ENCODE data around the gene OBP2B.
"Not testable (repeated sequence)": the region's sequence is repeated elsewhere in the genome, so short reads cannot be mapped to it uniquely, and the experiment has no call there.

Gene OBP2B

DNA sequence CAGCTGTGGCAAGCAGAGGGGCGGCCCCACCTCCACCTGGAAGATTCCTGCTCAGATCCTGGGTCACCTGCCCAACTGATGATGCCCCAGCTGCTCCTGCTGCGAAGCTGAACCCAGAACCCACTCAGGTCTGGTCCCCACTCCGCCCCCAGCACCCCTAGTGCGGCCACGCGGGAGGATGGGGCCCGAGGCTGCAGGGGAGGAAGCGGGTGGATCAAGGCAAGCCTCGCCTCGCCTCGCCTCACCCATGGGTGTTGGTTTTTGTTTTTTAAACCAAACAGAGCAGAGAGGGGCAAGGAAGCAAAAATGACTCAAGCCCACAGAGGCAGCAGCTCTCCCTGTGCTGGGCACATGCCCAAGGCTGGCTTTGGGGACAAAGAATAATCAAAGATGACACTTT lies 42.7 kb upstream of the OBP2B start:
- H3K36me3 ChIP-seq (ENCODE audit: control insufficient read depth, insufficient read depth, low read length) = no peaks in the 10 kb centered on the region
- H3K4me3 ChIP-seq (ENCODE audit: insufficient read depth, low read depth, low read length, poor library complexity, severe bottlenecking) = peak overlapping the region; percentile 3
- H3K27ac ChIP-seq (ENCODE audit: insufficient read depth, low read length, poor library complexity, severe bottlenecking) = peak overlapping the region; percentile 35
- no peaks in the 10 kb centered on the region for H3K27me3 ChIP-seq (replicated peaks; ENCODE audit: control insufficient read depth, insufficient read depth, low read length, poor library complexity, severe bottlenecking)
- no peak for DNase-seq
- no peaks in the 10 kb centered on the region for H3K9me3 ChIP-seq (ENCODE audit: control insufficient read depth, low read length)
- peaks cover 6% of the 10 kb centered on the region for H3K4me1 ChIP-seq (ENCODE audit: control insufficient read depth, insufficient read depth, low read length, poor library complexity, severe bottlenecking)

GRCh38 chr9:133251221-133251620 lies 42.2 kb upstream of the OBP2B start:
- DNase-seq; H3K9me3 ChIP-seq (ENCODE audit: control insufficient read depth, low read length); H3K27ac ChIP-seq (ENCODE audit: insufficient read depth, low read length, poor library complexity, severe bottlenecking); H3K36me3 ChIP-seq (ENCODE audit: control insufficient read depth, insufficient read depth, low read length); H3K4me1 ChIP-seq (ENCODE audit: control insufficient read depth, insufficient read depth, low read length, poor library complexity, severe bottlenecking); H3K4me3 ChIP-seq (ENCODE audit: insufficient read depth, low read depth, low read length, poor library complexity, severe bottlenecking); H3K27me3 ChIP-seq (replicated peaks; ENCODE audit: control insufficient read depth, insufficient read depth, low read length, poor library complexity, severe bottlenecking): not testable (repeated sequence)

DNA sequence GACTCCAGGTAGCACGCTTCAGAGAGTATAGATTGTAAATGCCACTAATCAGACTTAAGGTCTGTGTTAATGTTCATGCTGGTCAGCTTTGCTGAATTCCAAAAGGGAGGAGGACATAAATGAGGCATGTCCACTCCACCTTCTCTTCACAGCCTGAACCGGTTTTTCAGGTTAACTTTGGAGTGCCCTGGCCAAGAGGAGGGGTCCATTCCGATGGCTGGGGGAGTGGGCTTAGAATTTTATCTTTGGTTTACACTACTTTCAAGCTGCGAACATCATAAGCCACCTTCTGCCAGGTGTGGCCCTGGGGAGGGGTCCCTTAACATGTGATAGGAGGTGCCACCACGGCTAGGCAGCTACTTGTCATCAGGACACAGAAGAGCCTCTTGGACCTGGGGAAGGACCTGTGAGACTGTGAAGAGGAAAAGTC lies 41.7 kb upstream of the OBP2B start:
- Histone ChIP-seq H3K27ac (ENCODE audit: insufficient read depth, low read length, poor library complexity, severe bottlenecking) (no peak overlapping the region), H3K4me3 (ENCODE audit: insufficient read depth, low read depth, low read length, poor library complexity, severe bottlenecking) (no peak overlapping the region), H3K27me3 (replicated peaks; ENCODE audit: control insufficient read depth, insufficient read depth, low read length, poor library complexity, severe bottlenecking) (no peaks in the 10 kb centered on the region), H3K9me3 (ENCODE audit: control insufficient read depth, low read length) (no peaks in the 10 kb centered on the region), H3K4me1 (ENCODE audit: control insufficient read depth, insufficient read depth, low read length, poor library complexity, severe bottlenecking) (peaks cover 6% of the 10 kb centered on the region), H3K36me3 (ENCODE audit: control insufficient read depth, insufficient read depth, low read length) (no peaks in the 10 kb centered on the region)
- DNase-seq = no peak

- Histone ChIP-seq H3K27me3 (replicated peaks; ENCODE audit: control insufficient read depth, insufficient read depth, low read length, poor library complexity, severe bottlenecking) (no peaks in the 10 kb centered on the region), H3K27ac (ENCODE audit: insufficient read depth, low read length, poor library complexity, severe bottlenecking) (no peak overlapping the region), H3K36me3 (ENCODE audit: control insufficient read depth, insufficient read depth, low read length) (no peaks in the 10 kb centered on the region), H3K4me3 (ENCODE audit: insufficient read depth, low read depth, low read length, poor library complexity, severe bottlenecking) (no peak overlapping the region), H3K4me1 (ENCODE audit: control insufficient read depth, insufficient read depth, low read length, poor library complexity, severe bottlenecking) (peaks cover 6% of the 10 kb centered on the region), H3K9me3 (ENCODE audit: control insufficient read depth, low read length) (no peaks in the 10 kb centered on the region)
- no peak for DNase-seq
These were observed 40.3 kb upstream of the OBP2B start for GRCh38 chr9:133249337-133249736.

GRCh38 chr9:133248726-133249295 lies 39.8 kb upstream of the OBP2B start:
- H3K27me3 ChIP-seq (replicated peaks; ENCODE audit: control insufficient read depth, insufficient read depth, low read length, poor library complexity, severe bottlenecking) = no peaks in the 10 kb centered on the region
- no peak overlapping the region for H3K27ac ChIP-seq (ENCODE audit: insufficient read depth, low read length, poor library complexity, severe bottlenecking)
- H3K4me3 ChIP-seq (ENCODE audit: insufficient read depth, low read depth, low read length, poor library complexity, severe bottlenecking) = no peak overlapping the region
- peaks cover 6% of the 10 kb centered on the region for H3K4me1 ChIP-seq (ENCODE audit: control insufficient read depth, insufficient read depth, low read length, poor library complexity, severe bottlenecking)
- no peak for DNase-seq
- H3K36me3 ChIP-seq (ENCODE audit: control insufficient read depth, insufficient read depth, low read length) = no peaks in the 10 kb centered on the region
- H3K9me3 ChIP-seq (ENCODE audit: control insufficient read depth, low read length) = no peaks in the 10 kb centered on the region

DNA sequence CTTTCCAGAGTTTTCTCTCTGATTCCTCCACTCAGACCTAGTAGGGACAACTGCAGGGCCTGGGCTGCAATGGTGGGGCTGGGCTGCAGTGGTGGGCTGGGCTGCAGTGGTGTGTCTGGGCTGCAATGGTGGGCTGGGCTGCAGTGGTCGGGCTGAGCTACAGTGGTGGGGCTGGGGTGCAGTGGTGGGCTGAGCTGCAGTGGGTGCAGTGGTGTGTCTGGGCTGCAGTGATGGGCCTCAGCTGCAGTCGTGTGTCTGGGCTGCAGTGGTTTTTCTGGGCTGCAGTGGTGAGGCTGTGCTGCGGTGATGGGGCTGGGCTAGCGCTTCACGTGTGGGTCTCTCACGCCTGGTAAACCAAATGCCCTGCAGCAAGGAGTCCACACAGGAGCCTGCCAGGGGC lies 38.6 kb upstream of the OBP2B start:
- Histone ChIP-seq H3K27me3 (replicated peaks; ENCODE audit: control insufficient read depth, insufficient read depth, low read length, poor library complexity, severe bottlenecking) (no peaks in the 10 kb centered on the region), H3K4me3 (ENCODE audit: insufficient read depth, low read depth, low read length, poor library complexity, severe bottlenecking) (no peak overlapping the region), H3K4me1 (ENCODE audit: control insufficient read depth, insufficient read depth, low read length, poor library complexity, severe bottlenecking) (peaks cover 3% of the 10 kb centered on the region), H3K27ac (ENCODE audit: insufficient read depth, low read length, poor library complexity, severe bottlenecking) (no peak overlapping the region), H3K36me3 (ENCODE audit: control insufficient read depth, insufficient read depth, low read length) (no peaks in the 10 kb centered on the region), H3K9me3 (ENCODE audit: control insufficient read depth, low read length) (no peaks in the 10 kb centered on the region)
- DNase-seq = no peak

- Histone ChIP-seq H3K36me3 (ENCODE audit: control insufficient read depth, insufficient read depth, low read length) (no peaks in the 10 kb centered on the region), H3K4me1 (ENCODE audit: control insufficient read depth, insufficient read depth, low read length, poor library complexity, severe bottlenecking) (no peaks in the 10 kb centered on the region), H3K27ac (ENCODE audit: insufficient read depth, low read length, poor library complexity, severe bottlenecking) (no peak overlapping the region), H3K4me3 (ENCODE audit: insufficient read depth, low read depth, low read length, poor library complexity, severe bottlenecking) (no peak overlapping the region), H3K9me3 (ENCODE audit: control insufficient read depth, low read length) (no peaks in the 10 kb centered on the region), H3K27me3 (replicated peaks; ENCODE audit: control insufficient read depth, insufficient read depth, low read length, poor library complexity, severe bottlenecking) (no peaks in the 10 kb centered on the region)
- no peak for DNase-seq
These were observed 37.9 kb upstream of the OBP2B start for GRCh38 chr9:133246991-133247390.

DNA sequence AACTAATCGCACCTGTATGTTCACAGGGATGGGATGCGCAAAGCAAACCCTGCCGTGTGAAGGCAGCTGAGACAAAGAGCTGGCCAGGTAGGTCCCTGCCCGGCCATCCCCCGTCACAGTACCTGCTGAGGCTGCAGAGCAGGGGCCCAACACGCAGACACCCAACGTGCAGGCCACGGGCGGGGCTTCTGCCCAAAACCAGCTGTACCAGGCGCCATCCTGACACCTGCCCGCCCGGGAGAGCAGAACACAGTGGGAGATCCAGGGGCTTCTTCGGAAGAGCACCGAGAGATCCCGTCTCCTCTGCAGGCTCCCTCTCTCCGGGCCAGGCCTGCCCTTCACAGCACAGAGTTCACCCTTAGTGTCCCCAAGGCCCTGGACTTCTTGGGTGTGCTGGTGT lies 37.5 kb upstream of the OBP2B start:
- no peaks in the 10 kb centered on the region for H3K4me1 ChIP-seq (ENCODE audit: control insufficient read depth, insufficient read depth, low read length, poor library complexity, severe bottlenecking)
- H3K27me3 ChIP-seq (replicated peaks; ENCODE audit: control insufficient read depth, insufficient read depth, low read length, poor library complexity, severe bottlenecking) = no peaks in the 10 kb centered on the region
- H3K27ac ChIP-seq (ENCODE audit: insufficient read depth, low read length, poor library complexity, severe bottlenecking) = no peak overlapping the region
- H3K36me3 ChIP-seq (ENCODE audit: control insufficient read depth, insufficient read depth, low read length) = no peaks in the 10 kb centered on the region
- no peak for DNase-seq
- no peak overlapping the region for H3K4me3 ChIP-seq (ENCODE audit: insufficient read depth, low read depth, low read length, poor library complexity, severe bottlenecking)
- no peaks in the 10 kb centered on the region for H3K9me3 ChIP-seq (ENCODE audit: control insufficient read depth, low read length)

- no peaks in the 10 kb centered on the region for H3K9me3 ChIP-seq (ENCODE audit: control insufficient read depth, low read length)
- peaks cover 11% of the 10 kb centered on the region for H3K4me1 ChIP-seq (ENCODE audit: control insufficient read depth, insufficient read depth, low read length, poor library complexity, severe bottlenecking)
- DNase-seq = no peak
- no peaks in the 10 kb centered on the region for H3K27me3 ChIP-seq (replicated peaks; ENCODE audit: control insufficient read depth, insufficient read depth, low read length, poor library complexity, severe bottlenecking)
- no peak overlapping the region for H3K4me3 ChIP-seq (ENCODE audit: insufficient read depth, low read depth, low read length, poor library complexity, severe bottlenecking)
- H3K36me3 ChIP-seq (ENCODE audit: control insufficient read depth, insufficient read depth, low read length) = no peaks in the 10 kb centered on the region
- no peak overlapping the region for H3K27ac ChIP-seq (ENCODE audit: insufficient read depth, low read length, poor library complexity, severe bottlenecking)
These were observed 33.9 kb upstream of the OBP2B start for GRCh38 chr9:133242991-133243390.

GRCh38 chr9:133242241-133242640 lies 33.2 kb upstream of the OBP2B start:
- Histone ChIP-seq H3K4me3 (ENCODE audit: insufficient read depth, low read depth, low read length, poor library complexity, severe bottlenecking) (no peak overlapping the region), H3K27me3 (replicated peaks; ENCODE audit: control insufficient read depth, insufficient read depth, low read length, poor library complexity, severe bottlenecking) (no peaks in the 10 kb centered on the region), H3K4me1 (ENCODE audit: control insufficient read depth, insufficient read depth, low read length, poor library complexity, severe bottlenecking) (peaks cover 11% of the 10 kb centered on the region), H3K27ac (ENCODE audit: insufficient read depth, low read length, poor library complexity, severe bottlenecking) (no peak overlapping the region), H3K36me3 (ENCODE audit: control insufficient read depth, insufficient read depth, low read length) (no peaks in the 10 kb centered on the region), H3K9me3 (ENCODE audit: control insufficient read depth, low read length) (no peaks in the 10 kb centered on the region)
- DNase-seq = no peak
